ENCODE results near the gene CORO1C.
A peak's percentile ranks its signal among the peaks of the same experiment; 100 is the strongest.

CORO1C gene

GRCh38 chr12:108696111-108696995 lies 35.0 kb downstream of the CORO1C start:
- DNase-seq = no peak

GRCh38 chr12:108694812-108695278 lies 36.5 kb downstream of the CORO1C start:
- DNase-seq = no peak

- DNase-seq = no peak
Observed at GRCh38 chr12:108693751-108694150, 37.6 kb downstream of the CORO1C start.

GRCh38 chr12:108693186-108693730 lies 38.1 kb downstream of the CORO1C start:
- no peak for DNase-seq

GRCh38 chr12:108691998-108692808 lies 39.1 kb downstream of the CORO1C start:
- peak; percentile 91 for DNase-seq

- DNase-seq = peak; percentile 96
Observed at GRCh38 chr12:108691175-108691997, 39.9 kb downstream of the CORO1C start.

- DNase-seq = no peak
Observed at GRCh38 chr12:108690542-108691174, 40.7 kb downstream of the CORO1C start.

- no peak for DNase-seq
Observed at GRCh38 chr12:108690191-108690518, 41.2 kb downstream of the CORO1C start.

- peak; percentile 71 for DNase-seq
Observed at GRCh38 chr12:108689314-108690190, 41.8 kb downstream of the CORO1C start.

- no peak for DNase-seq
Observed at GRCh38 chr12:108686780-108687179, 44.5 kb downstream of the CORO1C start.

GRCh38 chr12:108685469-108686260 lies 45.7 kb downstream of the CORO1C start:
- DNase-seq = peak; percentile 39

GRCh38 chr12:108683906-108684556 lies 47.3 kb downstream of the CORO1C start:
- no peak for DNase-seq

- DNase-seq = no peak
Observed at GRCh38 chr12:108681317-108681716, 50.0 kb downstream of the CORO1C start.

GRCh38 chr12:108679106-108679681 lies 52.1 kb downstream of the CORO1C start:
- DNase-seq = peak; percentile 62

GRCh38 chr12:108678104-108678730 lies 53.1 kb downstream of the CORO1C start:
- DNase-seq = no peak

- no peak for DNase-seq
Observed at GRCh38 chr12:108677381-108677780, 53.9 kb downstream of the CORO1C start.

- no peak for DNase-seq
Observed at GRCh38 chr12:108676707-108677106, 54.6 kb downstream of the CORO1C start.

GRCh38 chr12:108675792-108676191 lies 55.5 kb downstream of the CORO1C start:
- DNase-seq = no peak

- no peak for DNase-seq
Observed at GRCh38 chr12:108672054-108672453, 59.3 kb downstream of the CORO1C start.
